Gastroesophageal sphincter (tissue), 4 donors: ENCODE measurements around the gene AK8. TPM values are rescaled to one million over a fixed set of nuclear protein-coding genes. Genes with fewer than 3 reads are reported as not detected.

Experiments used
- ATAC-seq: fragments of 150-250 bp; one replicate; pipeline ENCODE4 v1.9.1; 2016; ENCODE audit warnings: mild to moderate bottlenecking, moderate library complexity
- H3K27ac ChIP-seq, 4 donors: fragments of 200-600 bp; sonication (generic) in 3 of 4; 1 replicate in 3 of 4; 2 replicates in 1 of 4; pipeline ENCODE4 v1.5.1; 2016 to 2019
- H3K27me3 ChIP-seq: fragments of 200-600 bp; sonication (generic); one replicate; pipeline ENCODE4 v1.5.1; 2019
- H3K36me3 ChIP-seq, 2 donors: fragments of 200-600 bp; sonication (generic); one replicate each; pipeline ENCODE4 v1.5.1; 2019; ENCODE audit warnings: control low read depth in 1 of 2
- H3K4me1 ChIP-seq, 3 donors: fragments of 200-600 bp; sonication (generic); 1 replicate in 2 of 3; 2 replicates in 1 of 3; pipeline ENCODE4 v1.5.1; 2016 to 2019; ENCODE audit warnings: control low read depth in 2 of 3
- H3K4me3 ChIP-seq, 2 donors: fragments of 200-600 bp; sonication (generic); one replicate each; pipeline ENCODE4 v1.5.1; 2019; ENCODE audit warnings: mild to moderate bottlenecking in 1 of 2, moderate library complexity in 1 of 2
- H3K9me3 ChIP-seq, 3 donors: fragments of 200-600 bp; sonication (generic); one replicate each; pipeline ENCODE4 v1.5.1; 2017 to 2019; ENCODE audit warnings: control low read depth in 2 of 3
- CTCF ChIP-seq, 4 experiments: fragments of 200-600 bp in 2 of 4; fragments of 450-650 bp in 2 of 4; sonication (generic) in 1 of 4; IDR thresholded peaks; one replicate each; pipeline ENCODE4 v1.5.1; 2017 to 2019; ENCODE audit warnings: antibody characterized with exemption in 4 of 4, mild to moderate bottlenecking in 2 of 4, moderate library complexity in 2 of 4
- EP300 ChIP-seq: sonication (generic); formaldehyde crosslinking; IDR thresholded peaks from one replicate; pipeline ENCODE4 v1.6.1; 2017; ENCODE audit warnings: antibody characterized with exemption, mild to moderate bottlenecking
- POLR2A ChIP-seq, 2 donors: fragments of 450-650 bp; IDR thresholded peaks; one replicate each; pipeline ENCODE4 v1.6.1; 2017; ENCODE audit warnings: antibody characterized with exemption in 2 of 2, mild to moderate bottlenecking in 2 of 2, moderate library complexity in 1 of 2
- POLR2AphosphoS5 ChIP-seq: sonication (generic); formaldehyde crosslinking; IDR thresholded peaks from one replicate; pipeline ENCODE4 v1.6.1; 2017; ENCODE audit warnings: antibody characterized with exemption
- WGBS, 2 donors: methylation state at CpG; one replicate each; pipeline ENCODE4 v1.1.5; 2018; ENCODE audit warnings: low coverage in 1 of 2; 5-methylcytosine and 5-hydroxymethylcytosine counted together
- total RNA-seq, 4 donors: library from RNA; depleted of rRNA; stranded (reverse); fragments of >200 nt; gene quantifications; one replicate each; pipeline ENCODE4 v1.1.0, GENCODE V29; 2016

AK8 gene
- total RNA-seq, 4 donors from 2014 or later = 0.31 to 0.81 (median 0.63) TPM

GRCh38 chr9:132857031-132857430 lies 21.1 kb downstream of the AK8 start:
- Histone ChIP-seq H3K4me1 (peaks cover 0 to 17% (median 0%) of the 10 kb centered on the region in 3 donors), H3K27ac (peak overlapping the region in 2 of 4 donors; percentile 10 to 64), H3K9me3 (no peaks in the 10 kb centered on the region), H3K36me3 (no peaks in the 10 kb centered on the region), H3K4me3 (no peak overlapping the region), H3K27me3 (no peaks in the 10 kb centered on the region)
- 31% methylated on average over 5 of the region's 8 CpGs; no CpG with 5 or more reads in 1 of the 2 donors for WGBS, 2 donors
- TF ChIP-seq EP300 (no peak), POLR2A (IDR thresholded peaks at IDR 0.05) (no peak), POLR2AphosphoS5 (no peak), CTCF (IDR thresholded peaks at IDR 0.05) (no peak)
- peak; percentile 84 for ATAC-seq

GRCh38 chr9:132855904-132856303 lies 22.2 kb downstream of the AK8 start:
- ATAC-seq = no peak
- TF ChIP-seq EP300 = no peak
- no peak for TF ChIP-seq POLR2A (IDR thresholded peaks at IDR 0.05)
- no peak for TF ChIP-seq CTCF (IDR thresholded peaks at IDR 0.05)
- TF ChIP-seq POLR2AphosphoS5 = no peak
- Histone ChIP-seq H3K27ac (no peak overlapping the region), H3K36me3 (no peaks in the 10 kb centered on the region), H3K4me1 (peaks cover 0 to 17% (median 0%) of the 10 kb centered on the region in 3 donors), H3K4me3 (no peak overlapping the region), H3K9me3 (no peaks in the 10 kb centered on the region), H3K27me3 (no peaks in the 10 kb centered on the region)
- 100% methylated on average over 1 of the region's 5 CpGs; no CpG with 5 or more reads in 1 of the 2 donors for WGBS, 2 donors

GRCh38 chr9:132854832-132855231 lies 23.3 kb downstream of the AK8 start:
- no peak for ATAC-seq

DNA sequence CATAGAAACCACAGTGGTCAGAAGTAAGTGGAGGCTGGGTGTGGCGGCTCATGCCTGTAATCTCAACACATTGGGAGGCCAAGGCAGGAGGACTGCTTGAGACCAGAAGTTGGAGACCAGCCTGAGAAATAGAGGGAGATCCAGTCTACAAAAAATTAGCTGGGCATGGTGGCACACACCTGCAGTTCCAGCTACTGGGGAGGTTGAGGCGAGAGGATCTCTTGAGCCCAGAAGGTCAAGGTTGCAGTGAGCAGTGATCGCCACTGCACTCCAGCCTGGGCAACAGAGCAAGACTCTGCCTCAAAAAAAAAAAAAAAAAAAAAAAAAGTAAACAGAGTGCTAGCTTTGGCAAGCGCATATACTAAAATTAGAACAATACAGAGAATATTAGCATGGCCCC lies 24.6 kb downstream of the AK8 start:
- TF ChIP-seq EP300 = no peak
- TF ChIP-seq CTCF (IDR thresholded peaks at IDR 0.05) = no peak
- TF ChIP-seq POLR2A (IDR thresholded peaks at IDR 0.05) = no peak
- TF ChIP-seq POLR2AphosphoS5 = no peak
- H3K9me3 ChIP-seq = no peaks in the 10 kb centered on the region
- H3K4me3 ChIP-seq = no peak overlapping the region
- no peak overlapping the region for H3K27ac ChIP-seq
- peaks cover 0 to 17% (median 0%) of the 10 kb centered on the region in 3 donors for H3K4me1 ChIP-seq
- no peak for ATAC-seq
- H3K36me3 ChIP-seq = no peaks in the 10 kb centered on the region
- no peaks in the 10 kb centered on the region for H3K27me3 ChIP-seq
- 75 to 76% methylated on average over 2 of the region's 4 CpGs for WGBS, 2 donors

More at GRCh38 chr9:132854832-132855231, 23.3 kb downstream of the AK8 start:
- TF ChIP-seq POLR2A (IDR thresholded peaks at IDR 0.05) (no peak), CTCF (IDR thresholded peaks at IDR 0.05) (no peak), EP300 (no peak), POLR2AphosphoS5 (no peak)
- 72 to 100% methylated on average over 6 to 9 of the region's 10 CpGs for WGBS, 2 donors
- H3K9me3 ChIP-seq = no peaks in the 10 kb centered on the region
- H3K4me3 ChIP-seq = no peak overlapping the region
- H3K36me3 ChIP-seq = no peaks in the 10 kb centered on the region
- no peak overlapping the region for H3K27ac ChIP-seq
- peaks cover 0 to 17% (median 0%) of the 10 kb centered on the region in 3 donors for H3K4me1 ChIP-seq
- no peaks in the 10 kb centered on the region for H3K27me3 ChIP-seq

DNA sequence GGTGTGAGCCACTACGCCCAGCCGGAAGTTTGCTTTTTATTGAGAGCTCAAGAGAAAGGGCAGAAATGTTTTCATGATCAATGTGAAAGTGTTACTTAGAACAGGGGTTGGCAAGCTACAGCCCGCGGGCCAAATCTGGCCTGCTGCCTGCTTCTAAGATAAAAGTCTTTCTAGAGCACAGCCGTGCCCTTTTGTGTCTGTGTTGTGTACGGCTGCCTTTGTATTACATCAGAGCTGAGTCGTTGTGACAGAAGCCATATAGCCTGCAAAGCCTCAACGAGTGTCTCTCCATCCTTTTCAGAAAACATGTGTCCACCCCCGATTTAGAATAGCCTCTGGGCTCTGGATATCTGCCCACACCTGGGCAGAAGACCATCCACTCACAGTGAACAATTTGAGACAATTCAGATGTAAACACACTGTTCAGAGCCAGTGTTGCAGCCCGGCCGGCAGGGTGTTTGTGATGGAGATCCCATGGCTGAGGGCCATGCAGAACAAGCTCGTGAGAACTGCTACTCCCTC lies 28.8 kb downstream of the AK8 start:
- Histone ChIP-seq H3K9me3 (no peaks in the 10 kb centered on the region), H3K27me3 (no peaks in the 10 kb centered on the region), H3K36me3 (no peaks in the 10 kb centered on the region), H3K27ac (peak overlapping the region in 1 of 4 donors; percentile 6), H3K4me1 (no peaks in the 10 kb centered on the region), H3K4me3 (no peak overlapping the region)
- no peak for ATAC-seq
- TF ChIP-seq POLR2AphosphoS5 (peak; percentile 67), POLR2A (IDR thresholded peaks at IDR 0.05) (no peak)
- WGBS, 2 donors = 21 to 40% methylated on average over 2 to 6 of the region's 12 CpGs
